Measurements from ENCODE around the gene RAPH1. TPM values are rescaled to one million over a fixed set of nuclear protein-coding genes. Genes with fewer than 3 reads are reported as not detected.

RAPH1 gene
- total RNA-seq, 1 experiment from 2014 or later = 16.5 TPM

- DNase-seq = no peak
- intact Hi-C loops (cut with micrococcal nuclease; ENCODE audit: unreplicated experiment) = no loop called here
- Histone ChIP-seq H3K4me3 (no peak overlapping the region), H3K9me2 (ENCODE audit: insufficient read depth) (no peaks in the 10 kb centered on the region), H2AFZ (no peak overlapping the region), H4K20me1 (ENCODE audit: insufficient read depth) (no peaks in the 10 kb centered on the region), H3K27me3 (ENCODE audit: insufficient read depth, low read depth) (no peaks in the 10 kb centered on the region), H3K9me3 (ENCODE audit: insufficient read depth, low read depth) (no peaks in the 10 kb centered on the region), H3K27ac (no peak overlapping the region), H3K4me1 (replicated peaks; ENCODE audit: insufficient read depth) (no peaks in the 10 kb centered on the region), H3F3A (ENCODE audit: insufficient read depth, low read depth) (peaks cover under 1% of the 10 kb centered on the region; the same call in 1 of the 2 replicates), H3K79me2 (ENCODE audit: low read depth) (no peaks in the 10 kb centered on the region), H3K36me3 (ENCODE audit: low read depth) (0 out of 2 replicates have a peak, but pooled peaks cover 3% of the 10 kb centered on the region), H3K4me2 (no peak overlapping the region)
- no TSS peak for BruUV-seq (replicated peaks)
- ChIA-PET POLR2A (ENCODE audit: unreplicated experiment) (no interaction called here), CTCF (interaction anchor here (0.6 kb wide), 1 partner anchor 13 kb away, joined by 3 read pairs; no protein-coding TSS in a partner anchor)
- TF ChIP-seq EZH2 (IDR thresholded peaks at IDR 0.05; ENCODE audit: low read depth) = no peak
- TF ChIP-seq, protein P1, sequence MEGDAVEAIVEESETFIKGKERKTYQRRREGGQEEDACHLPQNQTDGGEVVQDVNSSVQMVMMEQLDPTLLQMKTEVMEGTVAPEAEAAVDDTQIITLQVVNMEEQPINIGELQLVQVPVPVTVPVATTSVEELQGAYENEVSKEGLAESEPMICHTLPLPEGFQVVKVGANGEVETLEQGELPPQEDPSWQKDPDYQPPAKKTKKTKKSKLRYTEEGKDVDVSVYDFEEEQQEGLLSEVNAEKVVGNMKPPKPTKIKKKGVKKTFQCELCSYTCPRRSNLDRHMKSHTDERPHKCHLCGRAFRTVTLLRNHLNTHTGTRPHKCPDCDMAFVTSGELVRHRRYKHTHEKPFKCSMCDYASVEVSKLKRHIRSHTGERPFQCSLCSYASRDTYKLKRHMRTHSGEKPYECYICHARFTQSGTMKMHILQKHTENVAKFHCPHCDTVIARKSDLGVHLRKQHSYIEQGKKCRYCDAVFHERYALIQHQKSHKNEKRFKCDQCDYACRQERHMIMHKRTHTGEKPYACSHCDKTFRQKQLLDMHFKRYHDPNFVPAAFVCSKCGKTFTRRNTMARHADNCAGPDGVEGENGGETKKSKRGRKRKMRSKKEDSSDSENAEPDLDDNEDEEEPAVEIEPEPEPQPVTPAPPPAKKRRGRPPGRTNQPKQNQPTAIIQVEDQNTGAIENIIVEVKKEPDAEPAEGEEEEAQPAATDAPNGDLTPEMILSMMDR (conservative IDR thresholded peaks at IDR 0.05) = no peak
Observed at GRCh38 chr2:203446071-203446481, 89.0 kb downstream of the RAPH1 start.

DNA sequence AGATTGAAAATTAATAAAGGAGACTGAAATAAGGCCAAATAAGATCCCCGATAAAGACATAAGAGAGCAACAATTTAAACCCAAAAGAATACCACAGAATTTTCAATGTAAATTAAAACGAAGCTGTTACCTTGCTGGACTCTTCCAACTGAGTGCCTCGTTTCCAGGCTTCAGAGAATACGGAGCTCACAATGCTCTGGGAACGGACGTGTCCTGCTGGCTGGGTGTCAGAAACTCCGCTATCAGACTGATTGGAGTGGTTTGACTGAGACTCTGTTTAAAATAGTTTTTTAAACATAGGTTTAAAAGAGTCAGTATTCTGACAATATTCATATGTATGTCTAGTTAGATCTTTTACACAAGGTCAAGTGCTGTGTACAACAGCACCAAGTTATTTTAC is 90.4 kb downstream of the RAPH1 start:
- no peak overlapping the region for H3K4me3 ChIP-seq
- TF ChIP-seq, protein P1 (conservative IDR thresholded peaks at IDR 0.05) = no peak
- no peak for TF ChIP-seq EZH2 (IDR thresholded peaks at IDR 0.05; ENCODE audit: low read depth)
- H3K79me2 ChIP-seq (ENCODE audit: low read depth) = no peaks in the 10 kb centered on the region
- no peaks in the 10 kb centered on the region for H3K9me2 ChIP-seq (ENCODE audit: insufficient read depth)
- no peaks in the 10 kb centered on the region for H3K27me3 ChIP-seq (ENCODE audit: insufficient read depth, low read depth)
- intact Hi-C loops (cut with micrococcal nuclease; ENCODE audit: unreplicated experiment) = no loop called here
- H3K4me1 ChIP-seq (replicated peaks; ENCODE audit: insufficient read depth) = no peaks in the 10 kb centered on the region
- no peaks in the 10 kb centered on the region for H4K20me1 ChIP-seq (ENCODE audit: insufficient read depth)
- CTCF ChIA-PET = no interaction called here
- no peak overlapping the region for H2AFZ ChIP-seq
- 0 out of 2 replicates have a peak, but pooled peaks cover 3% of the 10 kb centered on the region for H3K36me3 ChIP-seq (ENCODE audit: low read depth)
- DNase-seq = no peak
- no peaks in the 10 kb centered on the region for H3F3A ChIP-seq (ENCODE audit: insufficient read depth, low read depth)
- POLR2A ChIA-PET (ENCODE audit: unreplicated experiment) = no interaction called here
- BruUV-seq (replicated peaks) = no TSS peak
- H3K4me2 ChIP-seq = no peak overlapping the region
- H3K27ac ChIP-seq = no peak overlapping the region
- no peaks in the 10 kb centered on the region for H3K9me3 ChIP-seq (ENCODE audit: insufficient read depth, low read depth)

- Histone ChIP-seq H3K27ac (no peak overlapping the region), H2AFZ (no peak overlapping the region), H3K27me3 (ENCODE audit: insufficient read depth, low read depth) (no peaks in the 10 kb centered on the region), H3K4me1 (replicated peaks; ENCODE audit: insufficient read depth) (no peaks in the 10 kb centered on the region), H3K4me2 (no peak overlapping the region), H3K79me2 (ENCODE audit: low read depth) (no peaks in the 10 kb centered on the region), H3K9me2 (ENCODE audit: insufficient read depth) (no peaks in the 10 kb centered on the region), H3K36me3 (ENCODE audit: low read depth) (0 out of 2 replicates have a peak, but pooled peaks cover 3% of the 10 kb centered on the region), H3F3A (ENCODE audit: insufficient read depth, low read depth) (no peaks in the 10 kb centered on the region), H4K20me1 (ENCODE audit: insufficient read depth) (0 out of 2 replicates have a peak, but pooled peaks cover 2% of the 10 kb centered on the region), H3K9me3 (ENCODE audit: insufficient read depth, low read depth) (no peaks in the 10 kb centered on the region), H3K4me3 (no peak overlapping the region)
- ChIA-PET POLR2A (ENCODE audit: unreplicated experiment) (no interaction called here), CTCF (no interaction called here)
- BruUV-seq (replicated peaks) = no TSS peak
- intact Hi-C loops (cut with micrococcal nuclease; ENCODE audit: unreplicated experiment) = no loop called here
- DNase-seq = no peak
- no peak for TF ChIP-seq EZH2 (IDR thresholded peaks at IDR 0.05; ENCODE audit: low read depth)
- TF ChIP-seq, protein P1 (conservative IDR thresholded peaks at IDR 0.05) = no peak
Observed at GRCh38 chr2:203442463-203442862, 92.6 kb downstream of the RAPH1 start.
